PFSK-1 (cell line): ENCODE measurements around the gene DOK5.

ENCODE experiments used
- FOXP2 ChIP-seq: optimal IDR thresholded peaks from 2 replicates; pipeline ENCODE3; 2011; ENCODE audit warnings: borderline replicate concordance, control low read depth, inconsistent platforms; ENCODE audit not compliant: insufficient read depth; ENCODE audit errors: extremely low read length, extremely low read depth
- POLR2AphosphoS5 ChIP-seq: IDR thresholded peaks from 2 replicates; pipeline ENCODE4 v1.6.1; 2012; ENCODE audit warnings: low read depth, mild to moderate bottlenecking, control low read depth, low read length, moderate library complexity
- SIN3A ChIP-seq: IDR thresholded peaks from 2 replicates; pipeline ENCODE4 v1.6.1; 2012; ENCODE audit warnings: mild to moderate bottlenecking, low read length, moderate library complexity, borderline replicate concordance; ENCODE audit not compliant: insufficient read depth
- TAF1 ChIP-seq: IDR thresholded peaks from 2 replicates; pipeline ENCODE4 v1.6.1; 2012; ENCODE audit warnings: low read length, control low read depth, borderline replicate concordance; ENCODE audit not compliant: insufficient read depth
- TF ChIP-seq, protein P1 (sequence below), 2 experiments: IDR thresholded peaks; 2 replicates each; pipeline versions ENCODE4 v1.6.1 to v1.8.0; 2011 to 2012; ENCODE audit warnings: low read depth in 2 of 2, low read length in 2 of 2, control low read depth in 1 of 2, inconsistent platforms in 1 of 2, mild to moderate bottlenecking in 1 of 2, moderate library complexity in 1 of 2; ENCODE audit not compliant: insufficient read depth in 1 of 2

DOK5 gene

DNA sequence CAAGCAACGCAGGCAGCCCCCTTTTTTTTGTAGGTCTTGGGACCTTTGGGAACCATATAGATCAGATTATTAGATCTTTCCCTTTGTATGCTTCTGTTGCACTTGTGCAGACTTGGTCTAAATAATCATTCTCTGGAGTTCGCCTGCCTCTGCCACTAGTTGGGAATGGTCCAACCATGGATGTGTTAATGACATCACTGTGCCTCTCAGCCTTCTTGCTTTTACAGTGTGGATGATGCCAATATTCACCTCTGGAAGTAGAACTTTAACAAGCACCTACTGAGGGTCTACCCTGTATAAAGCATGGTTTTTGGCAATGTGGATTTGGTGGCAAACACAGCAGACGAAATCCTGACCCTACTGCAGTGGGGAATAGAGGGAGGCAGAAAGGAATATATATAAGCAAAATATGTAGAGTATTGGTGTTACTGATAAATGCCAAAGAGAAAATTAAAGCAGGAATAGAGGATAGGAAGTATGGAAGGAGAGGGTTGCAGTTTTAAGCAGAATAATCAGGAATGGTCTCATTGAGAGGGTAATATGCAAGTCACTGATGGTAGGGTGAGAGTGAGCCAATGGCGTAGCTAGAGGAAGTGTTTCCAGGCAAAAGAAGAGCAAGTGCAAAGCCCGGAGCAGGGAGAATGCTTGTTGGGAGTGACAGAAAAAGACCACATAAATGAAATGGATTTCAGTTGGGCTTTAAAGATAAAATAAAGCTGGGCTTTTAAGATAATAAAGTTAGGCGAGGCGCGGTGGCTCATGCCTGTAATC lies 97.5 kb downstream of the DOK5 start:
- no peak for TF ChIP-seq TAF1
- TF ChIP-seq SIN3A = no peak
- TF ChIP-seq POLR2AphosphoS5 = no peak
- TF ChIP-seq, protein P1, sequence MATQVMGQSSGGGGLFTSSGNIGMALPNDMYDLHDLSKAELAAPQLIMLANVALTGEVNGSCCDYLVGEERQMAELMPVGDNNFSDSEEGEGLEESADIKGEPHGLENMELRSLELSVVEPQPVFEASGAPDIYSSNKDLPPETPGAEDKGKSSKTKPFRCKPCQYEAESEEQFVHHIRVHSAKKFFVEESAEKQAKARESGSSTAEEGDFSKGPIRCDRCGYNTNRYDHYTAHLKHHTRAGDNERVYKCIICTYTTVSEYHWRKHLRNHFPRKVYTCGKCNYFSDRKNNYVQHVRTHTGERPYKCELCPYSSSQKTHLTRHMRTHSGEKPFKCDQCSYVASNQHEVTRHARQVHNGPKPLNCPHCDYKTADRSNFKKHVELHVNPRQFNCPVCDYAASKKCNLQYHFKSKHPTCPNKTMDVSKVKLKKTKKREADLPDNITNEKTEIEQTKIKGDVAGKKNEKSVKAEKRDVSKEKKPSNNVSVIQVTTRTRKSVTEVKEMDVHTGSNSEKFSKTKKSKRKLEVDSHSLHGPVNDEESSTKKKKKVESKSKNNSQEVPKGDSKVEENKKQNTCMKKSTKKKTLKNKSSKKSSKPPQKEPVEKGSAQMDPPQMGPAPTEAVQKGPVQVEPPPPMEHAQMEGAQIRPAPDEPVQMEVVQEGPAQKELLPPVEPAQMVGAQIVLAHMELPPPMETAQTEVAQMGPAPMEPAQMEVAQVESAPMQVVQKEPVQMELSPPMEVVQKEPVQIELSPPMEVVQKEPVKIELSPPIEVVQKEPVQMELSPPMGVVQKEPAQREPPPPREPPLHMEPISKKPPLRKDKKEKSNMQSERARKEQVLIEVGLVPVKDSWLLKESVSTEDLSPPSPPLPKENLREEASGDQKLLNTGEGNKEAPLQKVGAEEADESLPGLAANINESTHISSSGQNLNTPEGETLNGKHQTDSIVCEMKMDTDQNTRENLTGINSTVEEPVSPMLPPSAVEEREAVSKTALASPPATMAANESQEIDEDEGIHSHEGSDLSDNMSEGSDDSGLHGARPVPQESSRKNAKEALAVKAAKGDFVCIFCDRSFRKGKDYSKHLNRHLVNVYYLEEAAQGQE (IDR thresholded peaks at IDR 0.05; ENCODE audit: insufficient read depth in 1 of 2, low read depth in 2 of 2, low read length in 2 of 2) = no peak
- no peak for TF ChIP-seq FOXP2

DNA sequence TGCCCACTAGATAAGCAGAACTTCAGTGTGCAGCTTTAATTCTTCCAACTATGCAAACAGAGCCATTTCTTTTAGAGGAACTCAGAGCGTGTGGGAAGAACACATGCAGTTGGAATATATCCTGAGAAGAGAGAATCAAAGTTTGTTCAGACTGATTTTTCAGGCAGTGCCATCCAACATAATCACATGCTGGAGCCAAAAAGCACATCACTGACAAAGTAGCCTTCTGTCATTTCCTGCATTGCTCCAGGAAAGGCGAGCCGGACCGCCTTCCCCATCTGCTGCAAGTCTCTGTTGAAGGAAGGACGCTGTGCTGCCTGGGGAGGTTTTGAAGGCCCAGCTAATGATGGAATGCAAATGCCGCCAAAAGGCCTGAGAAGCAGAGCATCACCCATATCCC lies 98.4 kb downstream of the DOK5 start:
- no peak for TF ChIP-seq TAF1
- TF ChIP-seq POLR2AphosphoS5 = no peak
- TF ChIP-seq FOXP2 = no peak
- TF ChIP-seq SIN3A = no peak
- TF ChIP-seq, protein P1 (IDR thresholded peaks at IDR 0.05; ENCODE audit: insufficient read depth in 1 of 2, low read depth in 2 of 2, low read length in 2 of 2) = no peak

DNA sequence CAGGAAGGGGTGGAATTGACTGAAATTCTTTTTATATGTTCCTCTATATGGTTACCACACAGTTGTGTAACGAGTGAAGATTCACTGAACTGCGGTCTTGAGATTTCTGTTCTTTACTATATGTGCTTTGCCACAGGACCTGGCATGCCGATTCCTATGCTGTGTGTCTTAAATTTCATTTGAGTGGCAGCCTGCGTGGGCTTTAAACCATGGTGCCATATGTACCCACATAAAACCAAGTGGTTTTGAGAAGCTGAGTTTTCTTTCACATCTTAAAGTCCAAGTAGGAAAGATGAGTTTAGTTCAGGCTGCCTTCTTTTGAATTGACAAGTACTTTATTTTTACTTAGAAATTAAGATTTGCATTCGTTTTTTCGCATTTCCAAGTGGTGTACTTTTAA lies 101.1 kb downstream of the DOK5 start:
- TF ChIP-seq FOXP2 (no peak), SIN3A (no peak), TAF1 (no peak), POLR2AphosphoS5 (no peak)
- TF ChIP-seq, protein P1 (IDR thresholded peaks at IDR 0.05; ENCODE audit: insufficient read depth in 1 of 2, low read depth in 2 of 2, low read length in 2 of 2) = no peak

DNA sequence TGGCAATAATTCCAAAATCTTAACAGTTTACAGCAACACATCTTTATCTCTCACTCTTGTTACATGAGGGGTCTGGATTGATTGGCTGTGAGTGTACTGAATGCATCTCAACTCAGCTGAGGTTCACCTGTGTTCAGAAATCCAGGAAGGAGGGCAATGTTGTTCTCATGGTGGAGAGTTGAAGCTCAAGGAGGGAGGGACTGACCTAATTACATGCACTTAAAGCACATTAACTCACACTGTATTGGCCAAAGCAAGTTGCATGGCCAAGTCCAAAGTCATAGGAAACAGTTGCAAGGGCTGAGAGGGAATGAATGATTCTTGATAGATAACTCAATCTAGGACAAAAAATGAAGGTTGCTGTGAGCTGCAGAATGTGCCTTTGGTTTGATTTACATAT lies 102.2 kb downstream of the DOK5 start:
- TF ChIP-seq TAF1 = no peak
- TF ChIP-seq FOXP2 = no peak
- no peak for TF ChIP-seq SIN3A
- TF ChIP-seq, protein P1 (IDR thresholded peaks at IDR 0.05; ENCODE audit: insufficient read depth in 1 of 2, low read depth in 2 of 2, low read length in 2 of 2) = no peak
- no peak for TF ChIP-seq POLR2AphosphoS5

DNA sequence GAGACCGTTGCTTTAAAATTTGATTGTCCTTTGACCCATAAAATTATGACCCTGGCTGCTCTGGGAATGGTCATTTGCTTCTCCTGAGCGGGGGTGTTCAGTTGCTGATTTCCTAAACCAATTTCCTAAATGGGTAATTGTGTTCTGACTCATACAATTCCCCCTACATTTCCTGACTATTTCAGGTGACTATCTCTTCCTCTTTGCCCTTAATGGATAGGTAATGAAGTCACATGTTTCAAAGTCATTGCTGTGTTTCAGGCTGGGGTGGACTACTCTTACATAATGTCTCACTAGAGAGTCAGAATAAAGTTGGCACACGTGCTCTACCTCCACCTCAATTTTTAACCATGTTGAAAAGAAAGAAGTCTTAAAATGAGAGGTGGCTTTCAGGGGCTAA lies 109.8 kb downstream of the DOK5 start:
- no peak for TF ChIP-seq SIN3A
- TF ChIP-seq FOXP2 = no peak
- TF ChIP-seq, protein P1 (IDR thresholded peaks at IDR 0.05; ENCODE audit: insufficient read depth in 1 of 2, low read depth in 2 of 2, low read length in 2 of 2) = no peak
- no peak for TF ChIP-seq POLR2AphosphoS5
- TF ChIP-seq TAF1 = no peak
